CD14-positive monocyte (primary cell): ENCODE results near the gene PYROXD2. TPM values are rescaled to one million over a fixed set of nuclear protein-coding genes. Genes with fewer than 3 reads are reported as not detected.
A peak's percentile ranks its signal among the peaks of the same experiment; 100 is the strongest.

Experiments
- DNase-seq, 3 donors: peaks; one replicate each; pipeline ENCODE4 v3.0.0-alpha.2; 2011 to 2022
- H2AFZ ChIP-seq: 2 replicates; pipeline ENCODE4 v1.6.0; 2012; ENCODE audit warnings: mild to moderate bottlenecking, low read depth, low read length, inconsistent platforms; ENCODE audit not compliant: insufficient read depth, poor library complexity, severe bottlenecking
- H3K27ac ChIP-seq, 2 donors: 1 replicate in 1 of 2; 2 replicates in 1 of 2; pipeline ENCODE4 v1.5.1; 2012 to 2013; ENCODE audit warnings: low read length in 2 of 2, control low read depth in 1 of 2, inconsistent platforms in 1 of 2, low read depth in 1 of 2, mild to moderate bottlenecking in 1 of 2
- H3K27me3 ChIP-seq, 2 donors: one replicate each; pipeline versions ENCODE4 v1.6.0 to v1.6.1; 2011 to 2013; ENCODE audit warnings: low read length in 2 of 2; ENCODE audit not compliant: control insufficient read depth in 2 of 2, insufficient read depth in 2 of 2
- H3K36me3 ChIP-seq, 2 donors: replicated peaks in 1 of 2; 1 replicate in 1 of 2; 2 replicates in 1 of 2; pipeline versions ENCODE4 v1.5.1 to v1.6.1; 2012 to 2013; ENCODE audit warnings: low read length in 2 of 2, control low read depth in 1 of 2, inconsistent platforms in 1 of 2, mild to moderate bottlenecking in 1 of 2; ENCODE audit not compliant: insufficient read depth in 2 of 2, control insufficient read depth in 1 of 2
- H3K4me1 ChIP-seq, 2 donors: 1 replicate in 1 of 2; 2 replicates in 1 of 2; pipeline versions ENCODE4 v1.5.1 to v1.6.1; 2012 to 2013; ENCODE audit warnings: low read length in 2 of 2, control low read depth in 1 of 2, inconsistent platforms in 1 of 2, mild to moderate bottlenecking in 1 of 2, moderate library complexity in 1 of 2; ENCODE audit not compliant: insufficient read depth in 2 of 2, control insufficient read depth in 1 of 2
- H3K4me2 ChIP-seq: replicated peaks from 2 replicates; pipeline ENCODE3; 2012; ENCODE audit warnings: low read length, moderate library complexity, mild to moderate bottlenecking; ENCODE audit not compliant: poor library complexity, severe bottlenecking; ENCODE audit errors: extremely low read depth
- H3K4me3 ChIP-seq, 3 experiments: fragments of 200-600 bp in 1 of 3; sonication (generic) in 1 of 3; replicated peaks in 1 of 3; 1 replicate in 2 of 3; 2 replicates in 1 of 3; pipeline ENCODE4 v1.5.1; 2011 to 2013; ENCODE audit warnings: low read length in 3 of 3, mild to moderate bottlenecking in 3 of 3, control low read depth in 2 of 3, low read depth in 2 of 3, inconsistent platforms in 1 of 3, moderate library complexity in 1 of 3
- H3K79me2 ChIP-seq: 2 replicates; pipeline ENCODE4 v1.6.0; 2012; ENCODE audit warnings: mild to moderate bottlenecking, control low read depth, inconsistent platforms, low read length, moderate library complexity; ENCODE audit not compliant: insufficient read depth
- H3K9ac ChIP-seq: 2 replicates; pipeline ENCODE4 v1.6.0; 2017; ENCODE audit warnings: low read length, mild to moderate bottlenecking; ENCODE audit not compliant: insufficient read depth, poor library complexity, severe bottlenecking
- H3K9me3 ChIP-seq, 2 donors: replicated peaks in 1 of 2; 1 replicate in 1 of 2; 2 replicates in 1 of 2; pipeline versions ENCODE4 v1.5.1 to v1.6.1; 2012 to 2013; ENCODE audit warnings: low read length in 2 of 2, control low read depth in 1 of 2; ENCODE audit not compliant: control insufficient read depth in 1 of 2, insufficient read depth in 1 of 2
- H4K20me1 ChIP-seq: 2 replicates; pipeline ENCODE4 v1.6.0; 2012; ENCODE audit warnings: mild to moderate bottlenecking, low read length, control low read depth, moderate library complexity; ENCODE audit not compliant: insufficient read depth
- H3K27ac Mint-ChIP-seq, 7 donors: one replicate each; pipeline ENCODE4 v1.8.0; 2020; ENCODE audit warnings: mild to moderate bottlenecking in 7 of 7, mixed read lengths in 7 of 7, moderate library complexity in 6 of 7, inconsistent platforms in 2 of 7
- H3K27me3 Mint-ChIP-seq, 3 donors: one replicate each; pipeline ENCODE4 v1.8.0; 2021 to 2022; ENCODE audit warnings: low read depth in 3 of 3, mild to moderate bottlenecking in 3 of 3, mixed read lengths in 3 of 3, moderate library complexity in 3 of 3, inconsistent platforms in 1 of 3
- H3K36me3 Mint-ChIP-seq, 2 donors: one replicate each; pipeline ENCODE4 v1.8.0; 2020; ENCODE audit warnings: mixed read lengths in 2 of 2, inconsistent platforms in 1 of 2, mild to moderate bottlenecking in 1 of 2
- H3K4me1 Mint-ChIP-seq: one replicate; pipeline ENCODE4 v1.8.0; 2020; ENCODE audit warnings: mild to moderate bottlenecking, mixed read lengths
- H3K4me3 Mint-ChIP-seq, 2 donors: one replicate each; pipeline ENCODE4 v1.8.0; 2020; ENCODE audit warnings: mild to moderate bottlenecking in 2 of 2, mixed read lengths in 2 of 2, moderate library complexity in 1 of 2
- H3K9me3 Mint-ChIP-seq, 7 donors: one replicate each; pipeline ENCODE4 v1.8.0; 2020 to 2022; ENCODE audit warnings: mixed read lengths in 7 of 7, mild to moderate bottlenecking in 6 of 7, moderate library complexity in 6 of 7, inconsistent platforms in 2 of 7
- WGBS: methylation state at CpG from one replicate; pipeline ENCODE4 v1.1.5; 2013; ENCODE audit warnings: missing lambda C conversion rate; ENCODE audit not compliant: insufficient coverage; 5-methylcytosine and 5-hydroxymethylcytosine counted together
- intact Hi-C, 2 donors: fragments of 100-400 bp; cut with micrococcal nuclease; formaldehyde crosslinking; loops; one replicate each; pipeline versions ENCODE4 v1.15.0 to v1.15.1; 2023
- polyA plus RNA-seq, 3 donors: library from polyadenylated mRNA; depleted of rRNA in 1 of 3; unstranded in 2 of 3; stranded (reverse) in 1 of 3; fragments of 300-500 nt in 2 of 3; fragments of >200 nt in 1 of 3; fragmentation: Illumina TruSeq in 2 of 3; gene quantifications; 1 replicate in 2 of 3; 2 replicates in 1 of 3; pipeline ENCODE4 v1.2.3, GENCODE V29; 2012 to 2021
- TF ChIP-seq, protein P1 (sequence below): fragments of 200-600 bp; IDR thresholded peaks from one replicate; pipeline ENCODE4 v1.8.0; 2022; ENCODE audit warnings: antibody characterized with exemption, mild to moderate bottlenecking

Gene PYROXD2
- polyA plus RNA-seq, 3 donors, result 0.27 to 21.6 (median 1.00) TPM

- no peaks in the 10 kb centered on the region for H4K20me1 ChIP-seq
- H2AFZ ChIP-seq, result no peak overlapping the region
- Mint-ChIP-seq H3K4me1 (peaks cover 42% of the 10 kb centered on the region), H3K9me3 (peaks cover 7 to 14% (median 10%) of the 10 kb centered on the region in 7 donors), H3K4me3 (no peak overlapping the region), H3K36me3 (peaks cover 3 to 4% of the 10 kb centered on the region in 2 donors), H3K27ac (no peak overlapping the region), H3K27me3 (peaks cover 1 to 4% (median 3%) of the 10 kb centered on the region in 3 donors)
- H3K4me1 ChIP-seq, result peaks cover 30 to 31% of the 10 kb centered on the region in 2 donors
- H3K4me3 ChIP-seq, result no peak overlapping the region
- no peaks in the 10 kb centered on the region for H3K79me2 ChIP-seq
- H3K9me3 ChIP-seq, result peaks cover 9 to 10% of the 10 kb centered on the region in 2 donors
- no peaks in the 10 kb centered on the region for H3K27me3 ChIP-seq
- no peak overlapping the region for H3K27ac ChIP-seq
- TF ChIP-seq, protein P1, sequence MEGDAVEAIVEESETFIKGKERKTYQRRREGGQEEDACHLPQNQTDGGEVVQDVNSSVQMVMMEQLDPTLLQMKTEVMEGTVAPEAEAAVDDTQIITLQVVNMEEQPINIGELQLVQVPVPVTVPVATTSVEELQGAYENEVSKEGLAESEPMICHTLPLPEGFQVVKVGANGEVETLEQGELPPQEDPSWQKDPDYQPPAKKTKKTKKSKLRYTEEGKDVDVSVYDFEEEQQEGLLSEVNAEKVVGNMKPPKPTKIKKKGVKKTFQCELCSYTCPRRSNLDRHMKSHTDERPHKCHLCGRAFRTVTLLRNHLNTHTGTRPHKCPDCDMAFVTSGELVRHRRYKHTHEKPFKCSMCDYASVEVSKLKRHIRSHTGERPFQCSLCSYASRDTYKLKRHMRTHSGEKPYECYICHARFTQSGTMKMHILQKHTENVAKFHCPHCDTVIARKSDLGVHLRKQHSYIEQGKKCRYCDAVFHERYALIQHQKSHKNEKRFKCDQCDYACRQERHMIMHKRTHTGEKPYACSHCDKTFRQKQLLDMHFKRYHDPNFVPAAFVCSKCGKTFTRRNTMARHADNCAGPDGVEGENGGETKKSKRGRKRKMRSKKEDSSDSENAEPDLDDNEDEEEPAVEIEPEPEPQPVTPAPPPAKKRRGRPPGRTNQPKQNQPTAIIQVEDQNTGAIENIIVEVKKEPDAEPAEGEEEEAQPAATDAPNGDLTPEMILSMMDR, result no peak
- H3K4me2 ChIP-seq, result no peak overlapping the region
- DNase-seq, result no peak
- no peak overlapping the region for H3K9ac ChIP-seq
- intact Hi-C loops, result no loop called here
- H3K36me3 ChIP-seq, result no peaks in the 10 kb centered on the region
- 98% methylated on average over 7 of the region's 11 CpGs for whole genome bisulfite sequencing
These were observed 63.1 kb downstream of the PYROXD2 start for GRCh38 chr10:98351831-98352402.

DNA sequence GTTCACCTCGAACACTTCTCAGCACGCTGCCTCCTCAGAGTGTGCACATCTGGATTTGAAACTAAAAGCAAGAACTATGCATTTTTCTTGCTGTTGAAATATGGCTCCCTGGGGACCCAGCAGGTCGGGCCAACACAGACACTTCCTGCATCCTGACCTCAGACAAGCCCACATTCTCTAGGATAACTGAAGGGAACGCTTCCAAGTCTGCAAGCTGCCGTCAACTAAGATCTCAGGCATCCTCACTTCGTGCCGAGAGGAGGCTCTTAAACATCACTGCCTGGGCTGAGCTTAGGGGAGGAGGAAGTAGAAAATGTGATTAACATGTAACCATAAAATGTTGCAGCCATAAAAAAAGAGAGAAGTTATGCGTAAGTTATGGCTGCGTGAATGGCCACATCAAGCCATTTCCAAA lies 65.5 kb downstream of the PYROXD2 start:
- Histone ChIP-seq H3K36me3 (no peaks in the 10 kb centered on the region), H3K27me3 (no peaks in the 10 kb centered on the region), H3K4me3 (peak overlapping the region; percentile 26 to 72 (median 28)), H3K4me2 (peak overlapping the region; percentile 75), H3K9ac (peak overlapping the region; percentile 33), H3K27ac (peak overlapping the region; percentile 29 to 56), H3K79me2 (no peaks in the 10 kb centered on the region), H3K9me3 (peaks cover 15 to 19% of the 10 kb centered on the region in 2 donors), H3K4me1 (peaks cover 33 to 40% of the 10 kb centered on the region in 2 donors), H2AFZ (peak overlapping the region; percentile 81), H4K20me1 (no peaks in the 10 kb centered on the region)
- peaks cover 15 to 26% (median 21%) of the 10 kb centered on the region in 7 donors for H3K9me3 Mint-ChIP-seq
- TF ChIP-seq, protein P1, result no peak
- peaks cover 46% of the 10 kb centered on the region for H3K4me1 Mint-ChIP-seq
- peak; percentile 37 to 57 (median 40) for DNase-seq
- 0% methylated on average over 2 of the region's 9 CpGs for WGBS
- H3K4me3 Mint-ChIP-seq, result peak overlapping the region; percentile 83 to 94
- intact Hi-C loops, result no loop called here
- peaks cover 1 to 3% (median 2%) of the 10 kb centered on the region in 3 donors for H3K27me3 Mint-ChIP-seq
- H3K27ac Mint-ChIP-seq, result peak overlapping the region; percentile 36 to 87 (median 82)
- H3K36me3 Mint-ChIP-seq, result peaks cover 3 to 7% of the 10 kb centered on the region in 2 donors
